Esophagus squamous epithelium (tissue), 4 donors: Measurements from ENCODE around the gene PEA15.

Experiments used
- CTCF ChIP-seq, 6 experiments: fragments of 450-650 bp in 4 of 6; fragments of 200-600 bp in 2 of 6; sonication (generic) in 2 of 6; IDR thresholded peaks; one replicate each; pipeline ENCODE4 v1.5.1; 2016 to 2019; ENCODE audit warnings: antibody characterized with exemption in 6 of 6, mild to moderate bottlenecking in 4 of 6, moderate library complexity in 4 of 6
- POLR2A ChIP-seq, 4 donors: fragments of 450-650 bp; IDR thresholded peaks; one replicate each; pipeline ENCODE4 v1.6.1; 2017; ENCODE audit warnings: antibody characterized with exemption in 4 of 4, mild to moderate bottlenecking in 4 of 4, moderate library complexity in 3 of 4

GRCh38 chr1:160219062-160219929, 14.1 kb downstream of the PEA15 start:
- TF ChIP-seq CTCF (IDR thresholded peaks at IDR 0.05) (peak in 5 of 6 experiments; percentile 37 to 55 (median 44)), POLR2A (IDR thresholded peaks at IDR 0.05) (no peak)
